HepG2 (cell line): ENCODE data around the gene BIRC5. TPM values are rescaled to one million over a fixed set of nuclear protein-coding genes. Genes with fewer than 3 reads are reported as not detected.

ENCODE experiments used
- ASH2L ChIP-seq: fragments of 300-600, 200-600 bp; sonication (generic); IDR thresholded peaks from 2 replicates; pipeline ENCODE4 v1.7.0; 2017; ENCODE audit warnings: low read depth, mild to moderate bottlenecking, moderate library complexity, mixed read lengths, low read length; ENCODE audit not compliant: insufficient read length
- ETV5 ChIP-seq: IDR thresholded peaks from 2 replicates; pipeline ENCODE4 v1.6.1; 2018; ENCODE audit warnings: missing biosample characterization, missing genetic modification reagents, inconsistent platforms, borderline replicate concordance
- FOSL2 ChIP-seq: sonication (generic); formaldehyde crosslinking; IDR thresholded peaks from 2 replicates; pipeline ENCODE4 v1.4.0; 2020; ENCODE audit warnings: missing genetic modification reagents
- HMG20B ChIP-seq: conservative IDR thresholded peaks from 2 replicates; pipeline ENCODE4 v1.6.1; 2016; ENCODE audit warnings: missing genetic modification reagents, missing compliant biosample characterization
- HNF4G ChIP-seq, 2 experiments: sonication (generic) in 1 of 2; formaldehyde crosslinking in 1 of 2; IDR thresholded peaks; 2 replicates each; pipeline versions ENCODE4 v1.4.0 to v1.6.1; 2011 to 2020; ENCODE audit warnings: borderline replicate concordance in 2 of 2, low read depth in 2 of 2, mild to moderate bottlenecking in 2 of 2, low read length in 1 of 2, missing genetic modification reagents in 1 of 2, moderate library complexity in 1 of 2
- KIAA2018 ChIP-seq: sonication (generic); formaldehyde crosslinking; IDR thresholded peaks from 2 replicates; pipeline ENCODE4 v1.5.0; 2020; ENCODE audit warnings: mild to moderate bottlenecking, missing genetic modification reagents, borderline replicate concordance
- MYC ChIP-seq: sonication (generic); formaldehyde crosslinking; IDR thresholded peaks from 2 replicates; pipeline ENCODE4 v1.9.0; 2021; ENCODE audit warnings: missing genetic modification reagents, borderline replicate concordance
- SAFB2 ChIP-seq: sonication (generic); formaldehyde crosslinking; IDR thresholded peaks from 2 replicates; pipeline ENCODE4 v1.5.1; 2020; ENCODE audit warnings: missing genetic modification reagents, low read depth, mild to moderate bottlenecking, borderline replicate concordance
- SMC3 ChIP-seq: IDR thresholded peaks from 2 replicates; pipeline ENCODE4 v1.6.1; 2011; ENCODE audit warnings: low read length, improper control_type of control experiment
- TGIF2 ChIP-seq: IDR thresholded peaks from 2 replicates; pipeline ENCODE4 v1.6.1; 2016; ENCODE audit warnings: control low read depth, missing compliant biosample characterization
- ZNF598 ChIP-seq: sonication (generic); formaldehyde crosslinking; IDR thresholded peaks from 2 replicates; pipeline ENCODE4 v1.5.1; 2020; ENCODE audit warnings: mild to moderate bottlenecking, missing genetic modification reagents, borderline replicate concordance
- ZNF790 ChIP-seq: sonication (generic); formaldehyde crosslinking; IDR thresholded peaks from 2 replicates; pipeline ENCODE4 v1.8.0; 2022; ENCODE audit warnings: missing genetic modification reagents, mild to moderate bottlenecking, borderline replicate concordance
- polyA plus RNA-seq, 8 experiments: library from polyadenylated mRNA; depleted of rRNA in 3 of 8; stranded (reverse) in 7 of 8; unstranded in 1 of 8; fragments of >200 nt; fragmentation: Illumina TruSeq in 4 of 8; extraction: Trizol in 4 of 8; gene quantifications; 2 replicates each; pipeline versions ENCODE4 v1.2.1 to v1.2.3, GENCODE V29; 2011 to 2016; ENCODE audit warnings: low read depth in 4 of 8, missing spikeins in 1 of 8, mixed read lengths in 1 of 8; ENCODE audit not compliant: insufficient read depth in 1 of 8
- total RNA-seq, 5 experiments: library from RNA; depleted of rRNA; stranded (reverse); fragments of >200 nt; fragmentation: Illumina TruSeq; extraction: Trizol; gene quantifications; 2 replicates each; pipeline ENCODE4 v1.2.3, GENCODE V29; 2016; ENCODE audit warnings: low read depth in 1 of 5
- TF ChIP-seq, protein P1 (sequence below): sonication (generic); formaldehyde crosslinking; IDR thresholded peaks from 2 replicates; pipeline ENCODE4 v1.5.0; 2020; ENCODE audit warnings: mild to moderate bottlenecking, missing genetic modification reagents

BIRC5 gene
- total and polyA plus RNA-seq, 2 of the 13 experiments (the other 11 are each of a cell fraction or from before 2014, with no cell fraction given), result 30.3 to 135 TPM

GRCh38 chr17:78186692-78187595 lies 27.1 kb upstream of the BIRC5 start, which contains the start of the genes AFMID and TK1 (continued):
- no peak for TF ChIP-seq ASH2L
- TF ChIP-seq SMC3, result peak; percentile 4; the same call in 1 of the 2 replicates
- peak; percentile 94 for TF ChIP-seq MYC (CRISPR knock-in tag)
- peak; percentile 50; the same call in 1 of the 2 replicates for TF ChIP-seq HNF4G (IDR thresholded peaks at IDR 0.05; ENCODE audit: borderline replicate concordance, low read depth, low read length)
- no peak; the same call in 1 of the 2 replicates for TF ChIP-seq HNF4G (CRISPR knock-in tag; IDR thresholded peaks at IDR 0.05; ENCODE audit: borderline replicate concordance, low read depth)
- peak; percentile 89; the same call in 1 of the 2 replicates for TF ChIP-seq TGIF2 (CRISPR knock-in tag)
- no peak for TF ChIP-seq SAFB2 (CRISPR knock-in tag)
- TF ChIP-seq HMG20B, result no peak; the same call in 1 of the 2 replicates
- TF ChIP-seq ZNF790 (CRISPR knock-in tag), result no peak; the same call in 1 of the 2 replicates
- TF ChIP-seq ETV5, result peak; percentile 55
- peak; percentile 62 for TF ChIP-seq FOSL2
- TF ChIP-seq KIAA2018 (CRISPR knock-in tag), result no peak
- TF ChIP-seq ZNF598 (CRISPR knock-in tag), result 0 out of 2 replicates have a peak, but pooled peaks have one; percentile 28
- TF ChIP-seq, protein P1, sequence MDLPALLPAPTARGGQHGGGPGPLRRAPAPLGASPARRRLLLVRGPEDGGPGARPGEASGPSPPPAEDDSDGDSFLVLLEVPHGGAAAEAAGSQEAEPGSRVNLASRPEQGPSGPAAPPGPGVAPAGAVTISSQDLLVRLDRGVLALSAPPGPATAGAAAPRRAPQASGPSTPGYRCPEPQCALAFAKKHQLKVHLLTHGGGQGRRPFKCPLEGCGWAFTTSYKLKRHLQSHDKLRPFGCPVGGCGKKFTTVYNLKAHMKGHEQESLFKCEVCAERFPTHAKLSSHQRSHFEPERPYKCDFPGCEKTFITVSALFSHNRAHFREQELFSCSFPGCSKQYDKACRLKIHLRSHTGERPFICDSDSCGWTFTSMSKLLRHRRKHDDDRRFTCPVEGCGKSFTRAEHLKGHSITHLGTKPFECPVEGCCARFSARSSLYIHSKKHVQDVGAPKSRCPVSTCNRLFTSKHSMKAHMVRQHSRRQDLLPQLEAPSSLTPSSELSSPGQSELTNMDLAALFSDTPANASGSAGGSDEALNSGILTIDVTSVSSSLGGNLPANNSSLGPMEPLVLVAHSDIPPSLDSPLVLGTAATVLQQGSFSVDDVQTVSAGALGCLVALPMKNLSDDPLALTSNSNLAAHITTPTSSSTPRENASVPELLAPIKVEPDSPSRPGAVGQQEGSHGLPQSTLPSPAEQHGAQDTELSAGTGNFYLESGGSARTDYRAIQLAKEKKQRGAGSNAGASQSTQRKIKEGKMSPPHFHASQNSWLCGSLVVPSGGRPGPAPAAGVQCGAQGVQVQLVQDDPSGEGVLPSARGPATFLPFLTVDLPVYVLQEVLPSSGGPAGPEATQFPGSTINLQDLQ, result peak; percentile 40; the same call in 1 of the 2 replicates
